COLO668 (cell line): Measurements from ENCODE around the gene TMEM168.

Experiments used
- DNase-seq: peaks from one replicate; lab custom pipeline; 2025; ENCODE audit not compliant: unreplicated experiment; lab: John Stamatoyannopoulos, UW

TMEM168 gene

DNA sequence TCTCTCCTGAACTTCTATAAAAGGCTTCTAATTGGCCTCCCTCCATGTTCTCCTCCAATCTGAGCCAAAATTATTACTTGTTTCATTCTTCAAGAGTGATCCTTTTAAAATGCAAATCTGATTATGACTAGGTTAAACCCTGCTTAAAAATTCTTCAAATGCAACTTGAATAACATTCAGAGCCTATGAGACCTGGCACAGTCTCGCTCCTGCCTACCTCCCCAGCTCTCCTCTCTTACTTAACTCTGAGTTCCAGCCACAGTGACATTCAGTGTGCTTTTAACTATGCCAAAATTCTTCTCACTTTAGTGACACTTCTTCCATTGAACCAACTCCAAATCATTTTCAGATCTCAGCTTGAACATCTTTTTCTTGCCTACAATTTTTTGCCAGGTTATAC lies 68.8 kb downstream of the TMEM168 start:
- no peak for DNase-seq

- DNase-seq, result no peak
Measured at GRCh38 chr7:112715525-112715924, 74.7 kb downstream of the TMEM168 start.

DNA sequence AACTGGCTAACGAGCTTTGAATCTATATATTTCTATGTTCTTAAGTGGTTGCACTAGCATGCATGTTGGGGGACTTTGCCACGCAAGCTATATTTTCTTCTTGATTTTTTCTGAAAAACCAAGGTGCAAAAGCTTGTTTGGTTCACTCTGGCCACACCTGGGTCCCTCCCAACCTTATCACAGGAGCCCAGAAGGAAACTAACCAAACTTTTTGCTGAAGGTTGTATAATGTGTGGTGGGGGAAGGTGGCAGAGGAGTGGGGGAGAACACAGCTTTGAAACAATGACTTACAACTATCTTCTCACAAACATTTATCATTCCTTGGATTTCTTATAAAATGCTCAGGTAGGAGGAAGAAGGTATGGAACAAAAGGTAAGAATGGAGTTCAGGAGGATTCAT lies 75.3 kb downstream of the TMEM168 start:
- DNase-seq, result no peak
